ENCODE measurements around the gene HP. TPM values are rescaled to one million over a fixed set of nuclear protein-coding genes. Genes with fewer than 3 reads are reported as not detected.

The HP gene
- total and polyA plus RNA-seq, 2 of the 13 experiments (the other 11 are each of a cell fraction or from before 2014, with no cell fraction given) = 387 to 524 TPM

DNA sequence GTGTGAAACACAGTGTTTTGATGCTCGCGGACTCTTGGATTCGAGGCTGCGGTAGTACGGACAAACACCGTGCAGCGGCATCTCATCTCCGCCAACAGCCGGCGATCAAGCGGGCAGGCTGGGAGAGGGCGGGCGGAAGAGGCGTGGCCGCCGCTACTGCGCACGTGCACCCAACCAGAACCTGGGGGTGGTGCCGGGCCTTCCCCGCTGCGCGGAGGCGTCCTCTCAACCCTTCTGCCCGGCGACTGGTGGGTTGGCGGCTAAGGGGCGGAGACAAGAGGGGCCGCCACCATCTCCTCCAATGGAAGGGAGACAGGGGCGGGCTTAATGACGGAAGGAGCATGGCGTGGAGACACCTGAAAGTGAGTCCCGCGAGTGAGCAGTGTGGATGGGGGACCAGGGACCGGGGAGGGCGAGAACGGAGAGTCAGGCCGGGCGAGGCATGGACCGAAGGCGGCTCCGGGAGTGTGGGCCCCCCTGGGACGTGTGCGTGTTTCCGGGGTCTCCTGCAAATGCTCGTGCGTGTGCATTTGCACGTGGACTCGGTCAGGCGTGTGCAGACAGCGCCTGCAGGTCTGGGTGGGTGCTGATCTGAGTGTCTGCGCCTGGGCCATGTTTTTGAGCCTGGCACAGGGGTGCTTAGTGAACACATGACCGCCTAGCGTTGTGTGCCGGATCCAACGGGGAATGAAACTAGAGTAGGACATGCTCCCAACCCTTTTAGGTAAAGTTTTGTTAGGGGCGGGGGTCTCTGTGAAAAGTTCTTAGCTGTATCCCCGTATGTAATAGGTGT is 45.7 kb upstream of the HP start, which contains the start of gene DHODH (continued):
- TF ChIP-seq AHDC1 (CRISPR knock-in tag; IDR thresholded peaks at IDR 0.05; ENCODE audit: borderline replicate concordance) = peak; percentile 52; the same call in 1 of the 2 replicates
- TF ChIP-seq SKI (IDR thresholded peaks at IDR 0.05; ENCODE audit: partially characterized antibody) = peak; percentile 16
- 0 out of 2 replicates have a peak, but pooled peaks have one; percentile 8 for TF ChIP-seq ZNF703 (CRISPR knock-in tag; IDR thresholded peaks at IDR 0.05; ENCODE audit: borderline replicate concordance)
- no peak for TF ChIP-seq MBNL3 (CRISPR knock-in tag; conservative IDR thresholded peaks at IDR 0.05)
- peak; percentile 91 for TF ChIP-seq ZNF350 (CRISPR knock-in tag; IDR thresholded peaks at IDR 0.05; ENCODE audit: borderline replicate concordance, low read depth)
- no peak for TF ChIP-seq NCOA1 (CRISPR knock-in tag; IDR thresholded peaks at IDR 0.05)
- no peak for TF ChIP-seq ZNF629 (CRISPR knock-in tag; conservative IDR thresholded peaks at IDR 0.05)
- no peak for TF ChIP-seq LRRFIP1 (CRISPR knock-in tag; conservative IDR thresholded peaks at IDR 0.05)
- 0 out of 2 replicates have a peak, but pooled peaks have one; percentile 2 for TF ChIP-seq CEBPG (CRISPR knock-in tag; IDR thresholded peaks at IDR 0.05)
- TF ChIP-seq, protein P1, sequence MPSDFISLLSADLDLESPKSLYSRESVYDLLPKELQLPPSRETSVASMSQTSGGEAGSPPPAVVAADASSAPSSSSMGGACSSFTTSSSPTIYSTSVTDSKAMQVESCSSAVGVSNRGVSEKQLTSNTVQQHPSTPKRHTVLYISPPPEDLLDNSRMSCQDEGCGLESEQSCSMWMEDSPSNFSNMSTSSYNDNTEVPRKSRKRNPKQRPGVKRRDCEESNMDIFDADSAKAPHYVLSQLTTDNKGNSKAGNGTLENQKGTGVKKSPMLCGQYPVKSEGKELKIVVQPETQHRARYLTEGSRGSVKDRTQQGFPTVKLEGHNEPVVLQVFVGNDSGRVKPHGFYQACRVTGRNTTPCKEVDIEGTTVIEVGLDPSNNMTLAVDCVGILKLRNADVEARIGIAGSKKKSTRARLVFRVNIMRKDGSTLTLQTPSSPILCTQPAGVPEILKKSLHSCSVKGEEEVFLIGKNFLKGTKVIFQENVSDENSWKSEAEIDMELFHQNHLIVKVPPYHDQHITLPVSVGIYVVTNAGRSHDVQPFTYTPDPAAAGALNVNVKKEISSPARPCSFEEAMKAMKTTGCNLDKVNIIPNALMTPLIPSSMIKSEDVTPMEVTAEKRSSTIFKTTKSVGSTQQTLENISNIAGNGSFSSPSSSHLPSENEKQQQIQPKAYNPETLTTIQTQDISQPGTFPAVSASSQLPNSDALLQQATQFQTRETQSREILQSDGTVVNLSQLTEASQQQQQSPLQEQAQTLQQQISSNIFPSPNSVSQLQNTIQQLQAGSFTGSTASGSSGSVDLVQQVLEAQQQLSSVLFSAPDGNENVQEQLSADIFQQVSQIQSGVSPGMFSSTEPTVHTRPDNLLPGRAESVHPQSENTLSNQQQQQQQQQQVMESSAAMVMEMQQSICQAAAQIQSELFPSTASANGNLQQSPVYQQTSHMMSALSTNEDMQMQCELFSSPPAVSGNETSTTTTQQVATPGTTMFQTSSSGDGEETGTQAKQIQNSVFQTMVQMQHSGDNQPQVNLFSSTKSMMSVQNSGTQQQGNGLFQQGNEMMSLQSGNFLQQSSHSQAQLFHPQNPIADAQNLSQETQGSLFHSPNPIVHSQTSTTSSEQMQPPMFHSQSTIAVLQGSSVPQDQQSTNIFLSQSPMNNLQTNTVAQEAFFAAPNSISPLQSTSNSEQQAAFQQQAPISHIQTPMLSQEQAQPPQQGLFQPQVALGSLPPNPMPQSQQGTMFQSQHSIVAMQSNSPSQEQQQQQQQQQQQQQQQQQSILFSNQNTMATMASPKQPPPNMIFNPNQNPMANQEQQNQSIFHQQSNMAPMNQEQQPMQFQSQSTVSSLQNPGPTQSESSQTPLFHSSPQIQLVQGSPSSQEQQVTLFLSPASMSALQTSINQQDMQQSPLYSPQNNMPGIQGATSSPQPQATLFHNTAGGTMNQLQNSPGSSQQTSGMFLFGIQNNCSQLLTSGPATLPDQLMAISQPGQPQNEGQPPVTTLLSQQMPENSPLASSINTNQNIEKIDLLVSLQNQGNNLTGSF (CRISPR knock-in tag; IDR thresholded peaks at IDR 0.05) = no peak; the same call in 1 of the 2 replicates
- TF ChIP-seq, protein P2, sequence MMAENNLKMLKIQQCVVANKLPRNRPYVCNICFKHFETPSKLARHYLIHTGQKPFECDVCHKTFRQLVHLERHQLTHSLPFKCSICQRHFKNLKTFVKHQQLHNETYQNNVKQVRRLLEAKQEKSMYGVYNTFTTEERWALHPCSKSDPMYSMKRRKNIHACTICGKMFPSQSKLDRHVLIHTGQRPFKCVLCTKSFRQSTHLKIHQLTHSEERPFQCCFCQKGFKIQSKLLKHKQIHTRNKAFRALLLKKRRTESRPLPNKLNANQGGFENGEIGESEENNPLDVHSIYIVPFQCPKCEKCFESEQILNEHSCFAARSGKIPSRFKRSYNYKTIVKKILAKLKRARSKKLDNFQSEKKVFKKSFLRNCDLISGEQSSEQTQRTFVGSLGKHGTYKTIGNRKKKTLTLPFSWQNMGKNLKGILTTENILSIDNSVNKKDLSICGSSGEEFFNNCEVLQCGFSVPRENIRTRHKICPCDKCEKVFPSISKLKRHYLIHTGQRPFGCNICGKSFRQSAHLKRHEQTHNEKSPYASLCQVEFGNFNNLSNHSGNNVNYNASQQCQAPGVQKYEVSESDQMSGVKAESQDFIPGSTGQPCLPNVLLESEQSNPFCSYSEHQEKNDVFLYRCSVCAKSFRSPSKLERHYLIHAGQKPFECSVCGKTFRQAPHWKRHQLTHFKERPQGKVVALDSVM (CRISPR knock-in tag; IDR thresholded peaks at IDR 0.05) = peak; percentile 55; the same call in 1 of the 2 replicates
- peak; percentile 64; the same call in 1 of the 2 replicates for TF ChIP-seq IRF2 (CRISPR knock-in tag; IDR thresholded peaks at IDR 0.05)

Data from HepG2 (cell line).